Colonic mucosa (tissue), 4 donors: ENCODE results near the gene CPSF3. TPM values are rescaled to one million over a fixed set of nuclear protein-coding genes. Genes with fewer than 3 reads are reported as not detected.

Experiments
- DNase-seq: peaks from one replicate; pipeline ENCODE4 v3.0.0-alpha.2; 2020
- H3K27ac ChIP-seq: fragments of 200-600 bp; one replicate; pipeline ENCODE4 v1.8.0; 2021
- H3K27me3 ChIP-seq: fragments of 200-600 bp; one replicate; pipeline ENCODE4 v1.8.0; 2021
- H3K36me3 ChIP-seq: fragments of 200-600 bp; one replicate; pipeline ENCODE4 v1.8.0; 2021
- H3K4me1 ChIP-seq: fragments of 200-600 bp; one replicate; pipeline ENCODE4 v1.8.0; 2021; ENCODE audit warnings: mild to moderate bottlenecking
- H3K4me3 ChIP-seq: fragments of 200-600 bp; one replicate; pipeline ENCODE4 v1.8.0; 2021
- H3K9ac ChIP-seq, 2 donors: one replicate each; pipeline ENCODE4 v1.7.0; 2013; ENCODE audit warnings: control low read depth in 2 of 2, low read depth in 2 of 2, low read length in 2 of 2
- H3K9me3 ChIP-seq: fragments of 200-600 bp; one replicate; pipeline ENCODE4 v1.8.0; 2021
- CTCF ChIP-seq: fragments of 200-600 bp; IDR thresholded peaks from one replicate; pipeline ENCODE4 v1.8.0; 2022; ENCODE audit warnings: antibody characterized with exemption, mild to moderate bottlenecking
- intact Hi-C: fragments of 100-400 bp; cut with DNase I; formaldehyde crosslinking; loops from one replicate; pipeline ENCODE4 v1.14.1; 2022
- total RNA-seq, 2 donors: library from RNA; stranded (reverse); fragmentation: NEBNext Ultra II Directional in 1 of 2; extraction: Animal tissue kit (Norgen Biotek cat#: 25700) in 1 of 2; gene quantifications; one replicate each; pipeline ENCODE4 v1.2.1, GENCODE V29; 2021
- donor health status: healthy.
- donor health status: DM: no; HTN: no; CAD: no.
- donor health status: DM: no; HTN: no; CAD: no.

CPSF3 gene
- total RNA-seq, 2 donors from 2014 or later, result 24.6 to 37.0 TPM

DNA sequence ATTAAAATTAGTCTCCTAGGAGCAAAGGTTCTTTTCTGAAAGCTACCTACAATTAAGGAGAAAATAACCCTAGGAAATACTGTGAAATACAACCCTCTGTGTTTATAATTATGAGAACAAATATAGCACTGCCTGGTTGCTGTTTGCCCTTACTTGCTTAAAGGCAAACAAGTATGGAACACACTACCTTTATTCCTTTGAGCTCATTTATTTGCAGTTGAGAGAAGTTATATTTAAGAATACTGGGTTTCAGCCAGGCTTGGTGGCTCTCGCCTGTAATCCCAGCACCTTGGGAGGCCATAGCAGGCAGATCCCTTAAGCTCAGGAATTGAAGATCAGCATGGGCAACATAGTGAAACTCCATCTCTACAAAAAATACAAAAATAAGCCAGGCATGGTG is 27.8 kb downstream of the CPSF3 start:
- TF ChIP-seq CTCF, result no peak
- Histone ChIP-seq H3K9ac (no peak overlapping the region), H3K9me3 (no peaks in the 10 kb centered on the region), H3K36me3 (peaks cover 4% of the 10 kb centered on the region), H3K4me3 (no peak overlapping the region), H3K27ac (no peak overlapping the region), H3K4me1 (no peaks in the 10 kb centered on the region), H3K27me3 (no peaks in the 10 kb centered on the region)
- DNase-seq, result no peak
- intact Hi-C loops, result no loop called here

GRCh38 chr2:9460441-9461017 is 37.1 kb downstream of the CPSF3 start:
- intact Hi-C loops, result no loop called here
- Histone ChIP-seq H3K9ac (no peak overlapping the region), H3K36me3 (no peaks in the 10 kb centered on the region), H3K9me3 (no peaks in the 10 kb centered on the region), H3K4me1 (no peaks in the 10 kb centered on the region), H3K4me3 (no peak overlapping the region), H3K27ac (no peak overlapping the region), H3K27me3 (no peaks in the 10 kb centered on the region)
- DNase-seq, result no peak
- no peak for TF ChIP-seq CTCF

GRCh38 chr2:9461079-9461478 is 37.6 kb downstream of the CPSF3 start:
- Histone ChIP-seq H3K4me1 (no peaks in the 10 kb centered on the region), H3K9me3 (no peaks in the 10 kb centered on the region), H3K9ac (no peak overlapping the region), H3K27ac (no peak overlapping the region), H3K4me3 (no peak overlapping the region), H3K27me3 (no peaks in the 10 kb centered on the region), H3K36me3 (no peaks in the 10 kb centered on the region)
- no peak for DNase-seq
- intact Hi-C loops, result no loop called here
- no peak for TF ChIP-seq CTCF

- Histone ChIP-seq H3K27me3 (no peaks in the 10 kb centered on the region), H3K9me3 (no peaks in the 10 kb centered on the region), H3K9ac (no peak overlapping the region), H3K36me3 (no peaks in the 10 kb centered on the region), H3K4me3 (no peak overlapping the region), H3K27ac (no peak overlapping the region), H3K4me1 (no peaks in the 10 kb centered on the region)
- TF ChIP-seq CTCF, result no peak
- DNase-seq, result no peak
- intact Hi-C loops, result no loop called here
Measured at GRCh38 chr2:9462313-9462712, 38.9 kb downstream of the CPSF3 start.

DNA sequence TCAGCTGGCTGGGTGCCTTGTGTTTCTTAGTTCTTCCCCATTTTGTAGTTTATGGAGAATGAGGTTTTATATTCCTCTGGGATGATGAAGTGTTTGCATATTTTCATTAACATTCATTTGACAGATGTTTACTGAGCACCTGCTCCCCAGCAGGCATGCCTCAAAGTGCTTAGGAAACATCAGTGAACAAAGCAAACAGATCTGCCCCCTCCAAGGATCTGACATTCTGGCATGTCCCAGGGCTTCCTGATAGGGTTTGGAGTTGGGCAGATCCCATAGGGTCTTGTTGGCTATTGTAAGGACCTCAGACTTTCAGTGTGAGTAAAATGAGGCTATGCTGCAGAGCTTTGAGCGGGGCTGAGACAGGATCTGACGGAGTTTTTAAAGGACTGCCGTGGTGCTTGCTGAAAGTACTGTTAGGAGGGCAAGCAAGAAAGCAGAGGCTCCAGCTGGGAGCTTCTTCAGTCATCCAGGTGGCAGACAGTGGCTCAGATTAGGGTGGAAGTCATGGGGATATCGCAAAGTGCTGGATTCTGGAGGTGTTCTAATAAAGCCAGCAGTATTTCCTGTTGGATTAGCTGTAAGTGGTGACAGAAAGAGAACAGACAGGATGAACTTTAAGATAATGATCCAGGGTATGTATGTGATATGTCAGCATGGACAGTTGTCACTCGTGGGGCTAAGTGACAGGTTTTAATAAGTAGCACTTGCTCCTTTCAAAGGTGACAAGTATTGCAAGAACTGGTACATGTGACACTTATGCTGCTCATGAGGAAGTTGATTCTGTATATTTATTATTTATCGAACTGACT is 39.6 kb downstream of the CPSF3 start:
- Histone ChIP-seq H3K9ac (no peak overlapping the region), H3K27ac (no peak overlapping the region), H3K4me3 (no peak overlapping the region), H3K4me1 (no peaks in the 10 kb centered on the region), H3K36me3 (no peaks in the 10 kb centered on the region), H3K27me3 (no peaks in the 10 kb centered on the region), H3K9me3 (no peaks in the 10 kb centered on the region)
- intact Hi-C loops, result no loop called here
- TF ChIP-seq CTCF, result no peak
- DNase-seq, result no peak
